T-cell (primary cell): ENCODE measurements around the gene MYL4. TPM values are rescaled to one million over a fixed set of nuclear protein-coding genes. Genes with fewer than 3 reads are reported as not detected.

Experiments used
- ATAC-seq, 4 experiments: fragments of 200-7000 bp in 3 of 4; fragments of 150-1000 bp in 1 of 4; cut with Tn5 transposase; replicated peaks in 1 of 4; 1 replicate in 3 of 4; 2 replicates in 1 of 4; pipeline ENCODE4 v1.10.0; 2021; ENCODE audit warnings: moderate library complexity in 3 of 4, mild to moderate bottlenecking in 2 of 4, moderate number of reproducible peaks in 1 of 4
- CTCF ChIA-PET, 2 donors: fragments of 300-600 bp; sonication (Branson Sonifier 250); formaldehyde crosslinking; loops; one replicate each; lab custom pipeline; 2022; ENCODE audit warnings: antibody characterized with exemption in 2 of 2; lab: Charles Lee
- POLR2A ChIA-PET, 2 donors: fragments of 300-600 bp; sonication (Branson Sonifier 250); formaldehyde crosslinking; loops; one replicate each; lab custom pipeline; 2022; ENCODE audit warnings: antibody characterized with exemption in 2 of 2; lab: Charles Lee
- DNase-seq, 35 experiments: peaks; one replicate each; pipeline versions ENCODE4 v3.0.0 to v3.0.0-alpha.2; 2013 to 2023
- H3K27ac ChIP-seq: one replicate; pipeline ENCODE4 v1.5.1; 2013; ENCODE audit warnings: low read length
- H3K27me3 ChIP-seq, 2 experiments: replicated peaks in 1 of 2; 1 replicate in 1 of 2; 2 replicates in 1 of 2; pipeline versions ENCODE4 v1.6.1 to v1.7.0; 2013; ENCODE audit warnings: low read length in 1 of 2, mixed read lengths in 1 of 2; ENCODE audit not compliant: control insufficient read depth in 2 of 2, insufficient read depth in 2 of 2; ENCODE audit errors: extremely low read depth in 1 of 2
- H3K36me3 ChIP-seq, 2 donors: 1 replicate in 1 of 2; 2 replicates in 1 of 2; pipeline versions ENCODE4 v1.6.1 to v1.7.0; 2013; ENCODE audit warnings: low read length in 1 of 2; ENCODE audit not compliant: control insufficient read depth in 2 of 2, insufficient read depth in 1 of 2; ENCODE audit errors: extremely low read depth in 1 of 2
- H3K4me1 ChIP-seq, 2 experiments: 1 replicate in 1 of 2; 2 replicates in 1 of 2; pipeline versions ENCODE4 v1.6.1 to v1.7.0; 2013; ENCODE audit warnings: low read length in 2 of 2, mixed read lengths in 1 of 2; ENCODE audit not compliant: insufficient read depth in 2 of 2, control insufficient read depth in 1 of 2; ENCODE audit errors: extremely low read depth in 1 of 2
- H3K4me3 ChIP-seq, 2 donors: 1 replicate in 1 of 2; 2 replicates in 1 of 2; pipeline versions ENCODE4 v1.5.1 to v1.7.0; 2013; ENCODE audit warnings: mild to moderate bottlenecking in 2 of 2, low read length in 1 of 2, moderate library complexity in 1 of 2; ENCODE audit not compliant: control insufficient read depth in 1 of 2; ENCODE audit errors: extremely low read depth in 1 of 2
- H3K9me3 ChIP-seq: 2 replicates; pipeline ENCODE4 v1.7.0; 2013
- H3K27ac Mint-ChIP-seq, 2 donors: one replicate each; pipeline ENCODE4 v1.8.0; 2020 to 2021; ENCODE audit warnings: mild to moderate bottlenecking in 2 of 2, mixed read lengths in 2 of 2
- H3K27me3 Mint-ChIP-seq, 2 donors: one replicate each; pipeline ENCODE4 v1.8.0; 2021 to 2022; ENCODE audit warnings: mixed read lengths in 2 of 2
- H3K36me3 Mint-ChIP-seq: one replicate; pipeline ENCODE4 v1.8.0; 2021; ENCODE audit warnings: mixed read lengths
- H3K4me1 Mint-ChIP-seq, 3 donors: one replicate each; pipeline ENCODE4 v1.8.0; 2020 to 2022; ENCODE audit warnings: mixed read lengths in 3 of 3, mild to moderate bottlenecking in 1 of 3
- H3K4me3 Mint-ChIP-seq, 3 donors: one replicate each; pipeline ENCODE4 v1.8.0; 2020 to 2022; ENCODE audit warnings: mild to moderate bottlenecking in 3 of 3, mixed read lengths in 3 of 3, moderate library complexity in 3 of 3
- H3K9me3 Mint-ChIP-seq, 3 donors: one replicate each; pipeline ENCODE4 v1.8.0; 2020 to 2022; ENCODE audit warnings: mixed read lengths in 3 of 3
- WGBS: methylation state at CpG from one replicate; pipeline ENCODE4 v1.1.5; 2013; ENCODE audit warnings: missing lambda C conversion rate; ENCODE audit not compliant: insufficient coverage; 5-methylcytosine and 5-hydroxymethylcytosine counted together
- total RNA-seq, 35 experiments: library from RNA in 6 of 35; stranded (reverse) in 6 of 35; fragments of 120-200 nt in 1 of 35; gene quantifications; one replicate each; pipeline versions ENCODE4 v1.2.1 to v1.2.4 and lab custom pipeline; 2013 to 2026

MYL4 gene
- total RNA-seq, 5 donors from 2014 or later (not counting 1 experiment from before 2014, with no cell fraction given): not detected

- Histone ChIP-seq H3K27me3 (peaks cover 0 to 17% of the 10 kb centered on the region in 2 experiments), H3K36me3 (no peaks in the 10 kb centered on the region), H3K4me3 (no peak overlapping the region), H3K4me1 (no peaks in the 10 kb centered on the region), H3K9me3 (no peaks in the 10 kb centered on the region), H3K27ac (no peak overlapping the region)
- H3K9me3 Mint-ChIP-seq: peaks cover 2 to 6% (median 5%) of the 10 kb centered on the region in 3 donors
- peaks cover 9 to 15% of the 10 kb centered on the region in 2 donors for H3K27me3 Mint-ChIP-seq
- DNase-seq (no peak), ATAC-seq (no peak)
- no peaks in the 10 kb centered on the region for H3K4me1 Mint-ChIP-seq
- H3K27ac Mint-ChIP-seq: no peak overlapping the region
- ChIA-PET CTCF (no interaction called here), POLR2A (no interaction called here)
- no peaks in the 10 kb centered on the region for H3K36me3 Mint-ChIP-seq
- no CpG with 5 or more reads among the region's 2 CpGs for WGBS
- no peak overlapping the region for H3K4me3 Mint-ChIP-seq
These were observed 64.1 kb downstream of the MYL4 start for GRCh38 chr17:47273245-47273644.

Other genes starting within 250 kb of the MYL4 start
- not detected for gene RPRML, start 230.1 kb upstream of the MYL4 start, total RNA-seq
- 10 to 100 TPM; 54.6 to 66.0 (median 58.6) TPM for gene CDC27, start 20.1 kb upstream of the MYL4 start, total RNA-seq
- gene ITGB3, start 44.5 kb downstream of the MYL4 start, total RNA-seq: 1 to 10 TPM in 1 of 5 donors, under 1 TPM in 4; 0.22 to 3.8 (median 0.26) TPM
- gene EFCAB13, start 114.6 kb downstream of the MYL4 start, total RNA-seq: 10 to 100 TPM; 13.4 to 19.1 (median 15.2) TPM